ENCODE data around the gene ING4.

ING4 gene

GRCh38 chr12:6632026-6632983, 30.6 kb downstream of the ING4 start:
- DNase-seq = peak; percentile 52

GRCh38 chr12:6631549-6631961, 31.4 kb downstream of the ING4 start:
- DNase-seq = no peak

- DNase-seq = no peak
Observed at GRCh38 chr12:6630736-6631135, 32.2 kb downstream of the ING4 start.

GRCh38 chr12:6627616-6628015, 35.3 kb downstream of the ING4 start:
- no peak for DNase-seq

- DNase-seq = no peak
Observed at GRCh38 chr12:6626654-6627283, 36.1 kb downstream of the ING4 start.

GRCh38 chr12:6620885-6621274, 42.0 kb downstream of the ING4 start:
- DNase-seq = no peak

GRCh38 chr12:6620137-6620884, 42.6 kb downstream of the ING4 start:
- DNase-seq = peak; percentile 69

GRCh38 chr12:6618483-6619225, 44.3 kb downstream of the ING4 start:
- no peak for DNase-seq

GRCh38 chr12:6615802-6616201, 47.1 kb downstream of the ING4 start:
- DNase-seq = no peak

- no peak for DNase-seq
Observed at GRCh38 chr12:6614513-6615172, 48.3 kb downstream of the ING4 start.

- peak; percentile 52 for DNase-seq
Observed at GRCh38 chr12:6613776-6614512, 49.0 kb downstream of the ING4 start.

GRCh38 chr12:6613015-6613775, 49.7 kb downstream of the ING4 start:
- no peak for DNase-seq

- DNase-seq = no peak
Observed at GRCh38 chr12:6612652-6613014, 50.3 kb downstream of the ING4 start.

GRCh38 chr12:6612247-6612646, 50.7 kb downstream of the ING4 start:
- no peak for DNase-seq

- peak; percentile 42 for DNase-seq
Observed at GRCh38 chr12:6608592-6609281, 54.2 kb downstream of the ING4 start.

- peak; percentile 78 for DNase-seq
Observed at GRCh38 chr12:6607751-6608591, 54.9 kb downstream of the ING4 start.

- DNase-seq = peak; percentile 78
Observed at GRCh38 chr12:6606331-6607131, 56.4 kb downstream of the ING4 start.
